Measurements from ENCODE around the gene SMIM5.

The SMIM5 gene

GRCh38 chr17:75607086-75607485 lies 26.1 kb upstream of the SMIM5 start:
- TF ChIP-seq ZFX (IDR thresholded peaks at IDR 0.05; ENCODE audit: borderline replicate concordance) (no peak), CTCF (IDR thresholded peaks at IDR 0.05) (no peak)
- H3K27ac ChIP-seq, result no peak overlapping the region

- TF ChIP-seq ZFX (IDR thresholded peaks at IDR 0.05; ENCODE audit: borderline replicate concordance) (no peak), CTCF (IDR thresholded peaks at IDR 0.05) (no peak)
- H3K27ac ChIP-seq, result no peak overlapping the region
Measured at GRCh38 chr17:75610103-75610984, 22.9 kb upstream of the SMIM5 start.

- no peak overlapping the region for H3K27ac ChIP-seq
- TF ChIP-seq CTCF (IDR thresholded peaks at IDR 0.05), result no peak
- no peak for TF ChIP-seq ZFX (IDR thresholded peaks at IDR 0.05; ENCODE audit: borderline replicate concordance)
Measured at GRCh38 chr17:75611851-75612429, 21.3 kb upstream of the SMIM5 start.

- no peak overlapping the region for H3K27ac ChIP-seq
- no peak for TF ChIP-seq ZFX (IDR thresholded peaks at IDR 0.05; ENCODE audit: borderline replicate concordance)
- no peak for TF ChIP-seq CTCF (IDR thresholded peaks at IDR 0.05)
Measured at GRCh38 chr17:75612906-75613626, 20.2 kb upstream of the SMIM5 start.

- TF ChIP-seq ZFX (IDR thresholded peaks at IDR 0.05; ENCODE audit: borderline replicate concordance), result no peak
- TF ChIP-seq CTCF (IDR thresholded peaks at IDR 0.05), result no peak
- H3K27ac ChIP-seq, result no peak overlapping the region
Measured at GRCh38 chr17:75614006-75614405, 19.2 kb upstream of the SMIM5 start.

GRCh38 chr17:75614556-75615270 lies 18.5 kb upstream of the SMIM5 start:
- no peak overlapping the region for H3K27ac ChIP-seq
- no peak for TF ChIP-seq ZFX (IDR thresholded peaks at IDR 0.05; ENCODE audit: borderline replicate concordance)

GRCh38 chr17:75615301-75615700 lies 17.9 kb upstream of the SMIM5 start:
- TF ChIP-seq ZFX (IDR thresholded peaks at IDR 0.05; ENCODE audit: borderline replicate concordance) (no peak), CTCF (IDR thresholded peaks at IDR 0.05) (no peak)
- H3K27ac ChIP-seq, result no peak overlapping the region

Data from 22Rv1 (cell line).